ENCODE measurements around the gene DPP6.
"Not testable (repeated sequence)": the region's sequence is repeated elsewhere in the genome, so short reads cannot be mapped to it uniquely, and the experiment has no call there.

Gene DPP6

DNA sequence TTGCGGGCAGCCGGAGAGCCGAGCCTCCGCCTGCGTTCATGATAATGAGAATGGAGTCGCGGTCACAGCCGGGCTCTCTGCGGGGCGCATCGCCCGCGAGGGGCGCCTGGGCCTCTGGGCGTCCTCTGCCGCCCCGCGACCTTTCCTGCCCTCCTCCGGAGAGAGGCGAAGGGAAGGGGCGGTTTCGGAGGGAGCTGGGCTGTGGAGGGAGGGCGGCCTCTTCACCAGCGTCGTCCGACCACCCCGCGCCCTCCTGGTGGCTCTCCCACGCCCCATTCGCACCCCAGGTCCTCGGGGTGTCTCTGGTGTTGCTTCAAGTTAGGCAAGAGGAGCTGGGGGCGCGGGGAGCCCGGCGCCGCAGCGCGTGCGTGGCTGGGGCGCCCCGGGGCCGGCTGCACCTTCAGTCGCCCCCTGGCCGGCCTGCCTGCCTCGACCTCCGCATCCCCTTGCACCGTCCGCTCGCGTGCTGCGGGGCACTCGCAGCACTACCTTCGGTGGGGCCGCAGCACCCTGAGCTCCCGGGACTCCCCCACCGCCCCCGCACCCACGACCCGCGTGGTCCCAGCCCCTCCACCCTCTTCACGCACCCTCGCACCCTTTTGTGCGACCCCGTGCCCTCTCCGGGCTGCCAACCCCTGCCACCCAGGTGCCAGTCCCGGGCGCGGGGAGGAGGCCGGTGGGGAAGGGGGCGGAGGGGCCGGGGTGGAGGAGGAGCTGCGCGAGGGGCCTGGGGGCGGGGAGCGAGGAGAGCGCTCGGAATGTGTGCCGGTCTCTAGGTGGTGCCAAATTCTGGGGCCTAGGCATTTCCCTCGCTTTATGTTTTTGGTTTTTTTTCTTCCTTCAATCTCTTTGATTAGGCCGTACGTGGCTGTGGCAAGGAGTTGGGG, at the start of gene DPP6:
DPP6 (plus strand) TSS at position 756 of the 887 bp plus-strand sequence.
- FAIRE-seq = not testable (repeated sequence)

DNA sequence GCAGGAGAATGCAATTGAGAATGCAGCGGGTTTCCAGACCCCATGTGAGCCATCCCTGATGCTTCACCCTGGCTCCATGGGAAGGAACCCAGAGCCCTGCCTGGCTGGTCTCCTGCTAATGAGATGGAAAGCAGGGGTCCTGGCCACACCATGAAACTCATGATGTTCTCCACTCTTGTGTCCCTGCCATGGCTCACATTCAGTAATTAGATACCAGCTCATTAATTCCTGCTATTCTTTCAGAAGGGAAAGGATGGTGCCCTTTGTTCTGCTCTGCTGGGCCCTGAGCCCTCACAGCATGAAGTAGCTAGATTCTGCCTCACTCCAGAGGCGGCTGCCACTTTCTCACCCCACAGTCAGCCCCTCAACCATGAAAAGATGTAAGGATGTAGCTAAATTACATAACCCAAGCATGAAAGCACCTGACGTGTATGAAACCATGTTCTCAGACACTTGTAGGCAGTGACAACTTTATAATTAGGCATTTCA, 42.7 kb upstream of the DPP6 start:
- not testable (repeated sequence) for FAIRE-seq

DNA sequence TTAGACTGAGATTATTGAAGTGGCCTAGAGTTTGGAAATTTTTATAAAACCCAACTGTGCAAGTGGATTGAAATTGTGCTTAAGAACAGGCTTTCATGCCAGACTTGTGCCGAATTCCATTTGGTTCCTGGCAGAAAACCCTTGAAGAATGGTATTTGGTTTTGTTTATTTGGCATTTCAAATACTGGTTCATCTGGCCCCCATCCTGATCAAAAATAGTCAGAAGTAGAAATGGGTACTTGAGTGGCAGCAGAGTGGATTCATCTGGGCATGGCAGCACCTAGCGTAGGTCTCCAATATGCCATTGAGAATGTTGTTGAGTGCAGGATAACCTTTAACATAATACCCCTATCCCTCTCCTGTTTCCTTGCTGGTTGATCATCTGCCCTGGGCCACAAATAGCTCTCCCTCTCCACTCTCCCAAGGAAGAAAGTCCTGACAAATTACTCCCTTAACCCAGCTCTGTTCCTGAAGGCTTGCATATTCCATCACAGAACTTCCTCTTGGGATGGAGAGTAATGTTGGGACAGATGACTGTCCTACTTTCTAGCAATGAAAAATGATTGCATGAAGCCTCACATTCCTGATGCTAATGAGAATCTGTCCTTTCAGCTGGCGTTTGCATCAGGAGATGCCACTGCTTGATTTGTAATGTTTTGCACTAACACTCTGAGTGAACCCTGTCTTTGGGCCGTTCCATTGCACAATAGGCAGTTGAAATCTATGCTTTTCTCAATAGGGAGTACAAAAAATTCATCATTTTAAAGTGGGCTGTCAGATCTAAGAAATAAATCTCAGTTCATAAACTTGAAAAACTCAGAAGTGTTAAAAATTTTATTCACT, 41.3 kb upstream of the DPP6 start:
- not testable (repeated sequence) for FAIRE-seq

DNA sequence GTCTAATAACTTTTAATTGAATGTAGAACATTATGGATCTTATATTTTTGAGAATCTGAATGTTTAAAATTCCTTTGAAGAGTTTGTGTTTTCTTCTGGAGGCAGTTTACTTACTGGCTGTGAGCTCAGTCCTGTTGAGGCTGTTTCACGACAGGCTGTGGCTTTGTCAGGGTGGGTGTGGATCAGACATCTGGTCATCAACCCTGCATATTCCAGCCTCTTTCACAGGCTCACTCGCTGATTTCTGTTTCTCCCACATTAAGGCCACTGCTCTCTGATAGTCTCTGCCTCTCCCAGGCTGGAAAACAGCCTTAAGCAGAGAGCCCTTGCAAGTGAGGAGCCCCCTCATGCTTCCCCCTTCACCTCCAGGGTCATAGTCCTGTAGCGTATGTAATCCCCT, 39.4 kb upstream of the DPP6 start:
- not testable (repeated sequence) for FAIRE-seq

DNA sequence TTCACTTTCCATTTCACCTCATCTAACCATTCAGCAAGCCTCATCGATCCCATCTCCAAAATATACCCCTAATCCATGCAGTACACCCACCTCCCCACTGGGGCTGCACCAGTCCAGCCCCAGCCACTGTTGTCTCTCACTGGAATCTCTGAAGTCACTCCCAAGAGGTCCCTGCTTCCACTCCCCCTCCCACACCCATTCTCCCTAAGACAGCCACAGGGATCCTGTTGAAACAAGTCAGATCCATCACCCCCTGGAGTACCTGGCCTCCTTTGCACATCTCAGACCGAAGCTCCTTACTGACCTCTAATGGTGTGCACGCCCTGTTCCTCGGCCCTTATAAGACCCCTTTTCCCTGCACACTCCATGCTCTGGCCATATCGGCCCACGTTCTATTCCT, 36.6 kb upstream of the DPP6 start:
- FAIRE-seq = not testable (repeated sequence)

DNA sequence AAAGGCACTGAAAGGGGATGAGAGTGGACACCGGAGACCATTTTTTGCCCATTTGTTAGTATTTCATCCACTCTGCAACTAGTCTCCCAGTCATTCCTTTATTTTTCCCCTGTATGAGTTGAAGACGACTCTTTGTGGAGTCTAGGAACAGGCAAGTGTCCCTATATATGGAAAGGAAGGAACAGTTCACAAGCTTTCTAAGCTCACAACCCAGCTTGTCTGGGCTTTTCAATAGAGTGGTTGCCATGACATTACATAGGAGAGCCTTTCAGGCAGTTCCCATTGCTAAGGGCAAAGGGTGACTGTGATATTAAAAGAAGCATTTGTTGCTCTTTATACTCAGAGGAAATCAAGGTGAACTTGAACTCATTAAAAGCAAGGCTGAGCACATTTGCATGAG, 33.8 kb upstream of the DPP6 start:
- not testable (repeated sequence) for FAIRE-seq

DNA sequence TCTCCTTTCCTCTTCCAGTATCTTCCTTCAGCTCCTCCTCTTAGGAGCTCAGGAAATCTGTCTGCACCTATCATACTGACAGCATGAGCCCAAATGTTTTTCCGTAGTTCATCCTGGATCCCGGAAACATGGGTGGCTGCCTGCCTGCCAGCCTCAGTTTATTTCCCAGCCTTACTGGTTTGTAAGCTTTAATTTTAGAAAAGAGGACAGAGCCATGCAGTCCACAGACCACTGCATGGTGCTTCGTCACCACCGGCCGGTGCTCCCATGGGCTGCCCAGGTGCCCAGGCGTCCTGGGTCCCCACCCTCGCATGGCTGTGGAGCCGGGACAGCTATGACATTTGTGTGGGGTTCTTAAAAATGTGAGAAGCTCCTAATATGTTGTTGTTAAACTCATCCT, 24.4 kb upstream of the DPP6 start:
- FAIRE-seq = not testable (repeated sequence)

DNA sequence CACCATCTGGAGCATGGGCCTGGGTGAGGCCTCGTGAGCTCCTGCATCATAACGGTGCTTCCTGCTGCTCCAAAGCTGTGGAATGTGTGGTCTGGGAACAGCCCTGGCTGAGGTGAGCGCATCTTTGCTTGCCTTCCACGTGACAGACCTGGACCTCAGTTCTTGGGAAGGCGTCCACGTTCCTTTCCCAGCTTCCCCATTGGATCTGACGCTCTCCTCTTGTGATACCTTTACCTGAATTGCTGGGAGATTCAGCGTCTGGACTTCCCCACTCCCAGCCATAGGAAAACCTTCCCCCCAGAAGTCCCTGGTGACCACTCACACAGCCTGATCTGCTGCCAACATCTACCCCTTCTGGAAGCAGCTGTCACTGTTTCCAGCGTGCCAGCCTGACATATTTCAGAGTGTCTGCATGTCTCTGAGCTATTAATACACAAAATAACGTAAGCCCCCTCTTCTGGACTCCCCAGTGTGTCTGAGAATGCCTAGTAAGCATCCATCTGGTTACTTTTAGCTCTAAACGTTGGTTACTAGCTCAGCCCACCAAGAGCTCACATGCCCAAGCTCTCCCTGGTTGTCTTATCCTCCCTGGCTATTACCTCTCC, 21.6 kb upstream of the DPP6 start:
- not testable (repeated sequence) for FAIRE-seq

DNA sequence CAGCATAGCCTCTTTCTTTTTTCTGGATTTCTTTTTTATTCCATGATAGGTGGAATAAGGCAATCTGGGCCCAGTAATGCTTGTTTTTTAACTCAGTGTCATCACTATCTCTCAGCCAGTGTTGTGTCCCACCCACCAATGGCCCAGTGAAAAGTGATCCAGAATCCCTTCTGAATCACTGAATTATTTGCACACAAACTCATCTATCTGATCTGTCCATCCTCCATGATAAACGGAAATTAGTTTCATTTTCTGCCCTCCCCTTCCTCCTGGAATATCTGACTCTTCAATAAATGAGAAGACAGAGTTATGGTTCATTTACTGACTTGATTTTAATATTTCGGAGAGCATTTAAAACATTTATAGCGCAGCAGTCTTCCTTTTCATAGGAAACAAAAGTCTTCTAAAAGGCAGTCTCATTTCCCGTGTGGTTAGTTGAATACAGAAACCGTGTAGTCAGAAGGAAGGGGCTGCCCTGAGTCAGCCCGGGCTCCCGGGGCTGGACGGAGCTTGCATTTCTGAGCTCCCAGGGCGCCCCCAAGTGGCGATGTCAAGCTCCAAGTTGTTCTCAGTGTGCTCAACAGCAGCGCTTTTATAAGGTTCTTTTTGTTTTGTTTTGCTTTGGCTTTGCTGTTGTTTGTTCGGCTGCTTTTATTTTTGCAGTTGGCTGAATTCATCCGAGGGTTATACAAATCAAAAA, 12.6 kb upstream of the DPP6 start:
- FAIRE-seq = peak; percentile 42

DNA sequence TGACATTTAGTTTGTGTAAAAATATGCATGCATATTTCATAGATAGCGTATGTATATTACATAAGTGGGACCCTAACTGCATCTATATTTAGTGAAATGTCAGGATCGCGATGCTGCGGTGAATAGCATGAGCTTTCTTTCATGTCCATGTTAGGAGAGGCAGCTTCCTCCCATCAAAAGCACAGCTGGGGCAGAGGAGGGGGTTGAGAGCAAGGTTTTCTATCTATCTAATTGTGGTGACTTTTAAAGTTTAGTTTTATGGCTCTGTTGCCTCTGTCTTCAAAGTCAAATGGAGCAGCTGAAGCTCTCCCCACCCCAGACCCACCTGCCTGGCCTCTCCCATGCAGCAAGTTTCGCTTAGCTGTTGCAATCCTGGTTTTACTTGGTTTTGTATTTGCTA, 1.8 kb upstream of the DPP6 start:
- not testable (repeated sequence) for FAIRE-seq

DNA sequence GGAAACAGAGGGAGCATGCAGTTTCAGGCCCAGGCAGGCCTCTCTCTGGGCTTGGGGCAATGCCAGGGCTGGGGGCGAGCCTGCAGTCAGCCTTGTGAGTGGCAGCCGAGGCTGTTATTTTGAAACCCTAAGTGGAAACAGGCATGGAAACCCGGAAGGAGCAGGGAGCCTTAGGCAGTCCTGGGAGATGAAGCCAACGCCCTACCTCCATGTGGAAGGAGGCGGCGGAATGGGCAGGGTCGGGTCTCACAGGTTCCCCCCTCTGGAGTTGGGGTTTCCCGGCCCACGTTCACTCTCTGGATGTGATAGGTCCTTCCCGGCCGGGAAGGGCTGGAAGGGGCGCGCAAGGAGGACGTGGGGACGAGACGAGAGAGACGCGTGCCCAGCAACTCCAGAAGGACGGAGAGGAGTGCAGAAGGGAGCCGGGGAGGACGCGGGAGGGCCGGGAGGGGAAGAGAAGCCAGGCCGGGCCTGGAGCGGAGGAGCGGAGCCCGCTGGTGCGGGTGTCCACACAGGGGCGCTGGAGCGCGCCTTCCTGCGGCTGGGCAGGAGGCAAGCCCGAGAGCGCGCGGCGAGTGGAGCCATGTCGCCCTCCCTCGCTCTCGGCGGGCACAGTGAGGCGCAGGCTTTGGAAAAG, 1.1 kb upstream of the DPP6 start:
- FAIRE-seq = not testable (repeated sequence)

DNA sequence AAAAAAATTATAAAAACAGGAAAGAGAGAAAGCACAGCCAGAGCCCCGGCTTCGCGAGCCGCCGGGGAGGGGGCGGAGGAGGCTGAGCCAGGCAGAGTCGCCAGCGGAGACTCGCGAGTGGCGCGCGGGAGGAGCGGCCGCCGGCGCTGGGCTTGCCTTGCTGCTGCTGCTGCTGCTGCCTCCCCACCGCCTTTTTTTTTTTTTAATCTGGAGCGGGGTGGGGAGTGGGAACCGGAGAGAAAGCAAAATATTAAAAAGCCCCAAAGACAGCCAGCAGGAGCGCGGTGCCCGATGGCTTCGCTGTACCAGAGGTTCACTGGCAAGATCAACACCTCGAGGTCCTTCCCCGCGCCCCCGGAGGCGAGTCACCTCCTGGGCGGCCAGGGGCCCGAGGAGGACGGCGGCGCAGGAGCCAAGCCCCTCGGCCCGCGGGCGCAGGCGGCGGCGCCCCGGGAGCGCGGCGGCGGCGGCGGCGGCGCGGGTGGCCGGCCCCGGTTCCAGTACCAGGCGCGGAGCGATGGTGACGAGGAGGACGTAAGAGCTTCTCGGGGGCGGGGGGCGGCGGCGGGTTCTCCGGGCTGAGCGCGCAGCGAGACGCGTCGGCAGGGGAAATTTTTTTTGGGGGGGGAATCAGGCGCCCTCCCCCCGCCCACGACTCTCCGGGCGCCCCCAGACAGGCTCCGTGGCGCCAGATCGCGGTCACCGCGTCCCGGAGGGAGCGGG, 493 bp downstream of the DPP6 start:
- FAIRE-seq = not testable (repeated sequence)

DNA sequence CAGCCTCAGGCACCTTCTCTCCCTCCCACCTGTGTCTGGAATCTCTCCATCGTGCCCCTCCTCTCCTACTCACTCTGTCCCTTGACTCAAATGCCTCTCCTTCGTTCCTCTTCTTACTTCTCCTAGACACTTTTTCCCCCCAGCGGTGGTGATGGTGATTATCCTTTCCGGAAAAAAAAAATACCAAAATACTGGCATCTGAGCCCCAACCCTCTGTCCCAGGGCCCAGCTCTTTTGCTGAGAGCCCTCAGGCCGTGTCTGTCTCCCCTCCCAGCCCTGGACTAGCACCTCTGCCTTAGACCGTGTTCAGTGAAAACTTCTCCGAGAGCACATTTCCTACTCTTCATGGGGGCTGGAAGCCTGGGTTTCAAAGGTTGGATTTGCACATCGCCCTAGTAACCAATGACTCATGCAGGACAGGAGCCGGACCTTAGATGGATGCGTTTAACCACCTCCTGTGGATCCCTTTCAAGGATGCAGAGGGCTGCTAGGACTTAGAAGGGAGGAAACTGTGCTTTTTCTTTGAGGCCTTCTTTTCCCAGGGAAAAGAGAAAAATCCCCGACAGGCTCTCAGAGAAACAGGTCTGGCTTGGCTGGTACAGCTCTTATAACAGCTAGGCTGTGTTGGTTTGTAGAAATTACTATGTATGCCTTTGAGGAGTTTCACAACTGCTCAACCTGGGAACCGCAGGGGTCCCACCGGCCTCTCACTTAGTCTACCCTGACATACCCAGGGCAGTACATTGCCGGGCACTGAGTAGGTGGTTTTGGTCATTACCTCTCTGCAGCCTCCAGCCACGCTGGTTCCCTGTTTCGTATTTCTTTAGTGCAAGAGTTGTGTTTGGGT, 1.5 kb downstream of the DPP6 start:
- FAIRE-seq = not testable (repeated sequence)

DNA sequence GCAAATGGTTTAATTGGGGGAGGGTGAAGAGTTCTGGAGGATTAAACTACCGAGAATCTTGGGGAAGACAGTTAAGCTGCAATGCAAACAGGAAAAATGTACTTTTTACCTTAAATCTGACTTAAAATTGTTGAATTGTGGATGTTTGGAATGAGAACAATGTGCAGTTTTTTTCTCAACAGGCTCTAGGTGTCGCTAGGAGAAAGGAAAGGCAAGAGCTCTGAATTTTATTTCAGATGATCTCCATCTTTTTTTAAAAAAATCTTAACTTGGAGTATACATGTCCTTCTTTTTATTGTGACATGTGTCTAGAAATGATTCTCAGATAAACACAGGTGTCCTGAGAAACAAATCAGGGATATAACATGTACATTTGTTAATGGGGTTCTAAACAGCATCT, 2.5 kb downstream of the DPP6 start:
- not testable (repeated sequence) for FAIRE-seq

DNA sequence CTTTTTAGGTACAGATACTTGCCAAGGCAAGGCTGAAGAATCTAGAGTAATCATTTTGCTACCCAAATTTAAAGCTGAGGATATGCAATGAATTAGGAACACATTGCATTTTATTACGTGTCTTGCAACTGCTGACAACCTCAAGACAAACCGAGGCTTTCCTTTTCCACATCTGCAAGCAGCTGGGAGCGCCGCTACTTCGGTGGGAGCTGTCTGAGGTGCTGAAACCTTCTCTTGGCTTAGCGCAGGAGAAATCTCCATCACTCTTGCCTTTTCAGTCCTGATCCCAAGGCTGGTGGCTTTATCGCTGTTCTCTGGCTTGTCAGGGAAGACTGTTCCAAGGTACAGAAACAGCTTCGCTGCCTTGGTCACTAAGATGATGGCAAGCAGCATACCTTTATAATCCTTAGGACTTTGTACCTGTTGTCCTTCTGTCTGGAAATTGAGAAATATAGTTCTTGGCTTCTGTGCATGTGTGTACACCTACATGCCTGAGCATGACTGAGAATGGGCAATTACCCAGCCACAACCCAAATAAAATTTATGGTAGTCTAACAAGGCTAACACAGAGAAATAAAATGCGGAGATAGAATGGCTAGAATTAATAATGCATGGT, 3.4 kb downstream of the DPP6 start:
- FAIRE-seq = not testable (repeated sequence)

DNA sequence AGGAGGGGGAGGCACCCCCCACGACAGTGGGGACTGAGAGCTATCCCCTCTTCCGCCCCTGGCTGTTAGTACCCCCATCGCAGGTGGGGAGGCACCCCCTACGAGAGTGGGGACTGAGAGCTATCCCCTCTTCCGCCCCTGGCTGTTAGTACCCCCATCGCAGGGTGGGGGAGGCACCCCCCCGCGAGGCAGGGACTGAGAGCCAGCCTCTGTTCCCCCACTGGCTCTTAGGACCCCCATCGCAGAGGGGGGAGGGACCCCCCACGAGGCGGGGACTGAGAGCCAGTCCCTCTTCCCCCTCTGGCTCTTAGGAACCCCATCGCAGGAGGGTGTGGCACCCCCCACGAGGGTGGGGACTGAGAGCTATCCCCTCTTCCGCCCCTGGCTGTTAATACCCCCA, 6.6 kb downstream of the DPP6 start:
- FAIRE-seq = not testable (repeated sequence)

DNA sequence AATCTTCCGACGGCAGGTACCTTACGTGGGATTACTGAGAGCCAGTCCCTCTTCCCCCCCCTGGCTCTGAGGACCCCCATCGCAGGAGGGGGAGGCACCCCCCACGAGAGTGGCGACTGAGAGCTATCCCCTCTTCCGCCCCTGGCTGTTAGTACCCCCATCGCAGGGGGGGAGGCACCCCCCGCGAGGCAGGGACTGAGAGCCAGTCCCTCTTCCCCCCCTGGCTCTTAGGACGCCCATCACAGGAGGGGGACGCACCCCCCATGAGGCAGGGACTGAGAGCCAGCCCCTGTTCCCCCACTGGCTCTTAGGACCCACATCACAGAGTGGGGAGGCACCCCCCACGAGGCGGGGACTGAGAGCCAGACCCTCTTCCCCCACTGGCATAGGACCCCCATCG, 8.4 kb downstream of the DPP6 start:
- not testable (repeated sequence) for FAIRE-seq

DNA sequence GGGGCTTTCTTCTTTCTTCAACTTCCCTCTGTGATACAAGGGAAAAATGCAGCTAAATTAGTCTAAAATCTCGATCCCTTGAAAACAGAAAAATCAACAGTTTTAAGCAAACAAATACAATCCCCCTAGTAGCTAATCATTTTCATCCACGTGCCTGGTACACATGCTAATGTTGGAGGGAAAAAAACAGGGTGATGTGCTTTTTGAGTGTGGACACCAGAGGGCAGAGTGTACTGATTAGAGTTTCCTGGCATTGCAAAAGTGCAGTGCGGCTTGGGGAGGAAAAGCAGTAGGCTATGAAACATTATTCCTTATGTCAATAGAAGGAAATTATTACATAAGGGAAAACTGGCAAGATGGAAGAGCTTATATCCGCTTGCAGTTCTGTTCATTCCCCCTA, 19.6 kb downstream of the DPP6 start:
- not testable (repeated sequence) for FAIRE-seq

DNA sequence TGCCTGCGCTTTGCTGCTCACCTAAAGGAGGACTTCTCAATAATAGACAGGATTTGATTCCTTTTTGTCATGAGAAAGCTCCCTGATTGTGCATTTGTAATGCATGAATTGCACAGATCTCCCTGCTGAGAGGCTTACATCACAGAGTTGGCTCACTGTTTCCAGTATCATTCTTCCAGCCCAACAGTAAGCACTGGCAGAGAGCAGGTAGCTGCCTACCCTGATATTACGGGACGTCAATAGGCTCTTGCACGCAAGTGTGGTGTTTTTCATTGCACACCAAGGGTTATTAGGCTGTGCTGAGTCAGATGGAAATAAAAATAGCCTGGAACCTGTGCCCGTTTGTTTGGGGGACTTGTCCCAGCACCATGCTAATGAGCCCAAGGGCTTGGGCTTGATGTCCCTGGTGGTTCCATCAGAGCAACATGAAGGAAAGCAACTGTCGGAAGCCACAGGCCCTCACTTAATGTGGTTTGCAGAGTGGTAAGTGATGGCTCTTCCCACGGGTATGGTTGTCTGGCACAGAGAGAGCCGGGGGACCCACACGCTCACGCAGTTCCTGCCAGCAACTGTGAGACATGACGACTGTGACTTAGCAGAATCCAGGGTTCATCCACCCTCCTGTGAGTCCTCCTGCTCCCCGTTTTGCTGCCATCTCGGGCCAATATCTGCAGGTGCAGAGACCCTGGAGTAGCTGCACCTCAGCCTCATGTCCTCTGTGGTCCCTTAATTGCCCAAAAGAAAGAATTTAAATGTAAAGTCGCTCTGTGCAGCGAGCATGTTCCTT, 20.4 kb downstream of the DPP6 start:
- not testable (repeated sequence) for FAIRE-seq

All from G401.6 (cell line).